KMS-11 (cell line): Measurements from ENCODE around the gene JAKMIP2.

Experiments
- H2AFZ ChIP-seq: fragments of 200-600 bp; sonication (generic); 2 replicates; pipeline ENCODE4 v1.6.1; 2016; ENCODE audit warnings: antibody characterized with exemption, mixed run types, low read depth
- H3K27ac ChIP-seq: fragments of 200-600 bp; sonication (generic); 2 replicates; pipeline ENCODE4 v1.6.1; 2016; ENCODE audit warnings: mild to moderate bottlenecking, mixed run types
- H3K27me3 ChIP-seq: fragments of 200-600 bp; sonication (generic); 2 replicates; pipeline ENCODE4 v1.6.1; 2017; ENCODE audit warnings: mild to moderate bottlenecking, low read depth, mixed run types, moderate library complexity; ENCODE audit not compliant: insufficient read depth
- H3K36me3 ChIP-seq: fragments of 200-600 bp; sonication (generic); 2 replicates; pipeline ENCODE4 v1.6.1; 2017; ENCODE audit warnings: mild to moderate bottlenecking, mixed run types; ENCODE audit not compliant: insufficient read depth
- H3K4me1 ChIP-seq: fragments of 200-600 bp; sonication (generic); 2 replicates; pipeline ENCODE4 v1.6.1; 2016; ENCODE audit warnings: mild to moderate bottlenecking, low read depth, mixed run types; ENCODE audit not compliant: poor library complexity, severe bottlenecking
- H3K4me2 ChIP-seq: fragments of 200-600 bp; sonication (generic); 2 replicates; pipeline ENCODE4 v1.7.0; 2016; ENCODE audit warnings: mild to moderate bottlenecking, mixed run types
- H3K4me3 ChIP-seq: fragments of 200-600 bp; sonication (generic); IDR thresholded peaks from 2 replicates; pipeline ENCODE4 v1.6.1; 2017; ENCODE audit warnings: low read depth, low read length, mixed read lengths; ENCODE audit not compliant: insufficient read depth
- H3K79me2 ChIP-seq: fragments of 200-600 bp; sonication (generic); 2 replicates; pipeline ENCODE4 v1.6.1; 2016; ENCODE audit warnings: low read depth, mixed run types; ENCODE audit not compliant: insufficient read depth
- H3K9ac ChIP-seq: fragments of 200-600 bp; sonication (generic); 2 replicates; pipeline ENCODE4 v1.6.1; 2016; ENCODE audit warnings: mild to moderate bottlenecking, mixed run types
- H4K20me1 ChIP-seq: fragments of 200-600 bp; sonication (generic); 2 replicates; pipeline ENCODE4 v1.6.1; 2016; ENCODE audit warnings: mild to moderate bottlenecking, mixed run types; ENCODE audit not compliant: insufficient read depth
- CTCF ChIP-seq: fragments of 200-600 bp; sonication (generic); conservative IDR thresholded peaks from 2 replicates; pipeline ENCODE4 v1.6.1; 2017; ENCODE audit warnings: low read depth, mild to moderate bottlenecking, antibody characterized with exemption, low read length, moderate library complexity, mixed read lengths

JAKMIP2 gene

GRCh38 chr5:147539053-147539452, 243.5 kb downstream of the JAKMIP2 start:
- Histone ChIP-seq H2AFZ (no peak overlapping the region), H4K20me1 (no peaks in the 10 kb centered on the region), H3K36me3 (no peaks in the 10 kb centered on the region), H3K9ac (no peak overlapping the region), H3K79me2 (no peaks in the 10 kb centered on the region), H3K27ac (no peak overlapping the region), H3K27me3 (no peaks in the 10 kb centered on the region), H3K4me2 (no peak overlapping the region), H3K4me3 (no peak overlapping the region), H3K4me1 (no peaks in the 10 kb centered on the region)
- no peak for TF ChIP-seq CTCF

GRCh38 chr5:147538236-147538635, 244.3 kb downstream of the JAKMIP2 start:
- H3K4me2 ChIP-seq, result no peak overlapping the region
- no peak overlapping the region for H3K9ac ChIP-seq
- no peaks in the 10 kb centered on the region for H3K27me3 ChIP-seq
- TF ChIP-seq CTCF, result no peak
- H4K20me1 ChIP-seq, result no peaks in the 10 kb centered on the region
- H3K36me3 ChIP-seq, result no peaks in the 10 kb centered on the region
- no peaks in the 10 kb centered on the region for H3K4me1 ChIP-seq
- H3K4me3 ChIP-seq, result no peak overlapping the region
- H2AFZ ChIP-seq, result no peak overlapping the region
- no peaks in the 10 kb centered on the region for H3K79me2 ChIP-seq
- H3K27ac ChIP-seq, result no peak overlapping the region
